Spinal cord (tissue), 10 donors: ENCODE data around the gene IDS. TPM values are rescaled to one million over a fixed set of nuclear protein-coding genes. Genes with fewer than 3 reads are reported as not detected.
A peak's percentile ranks its signal among the peaks of the same experiment; 100 is the strongest.
"Not testable (repeated sequence)": the region's sequence is repeated elsewhere in the genome, so short reads cannot be mapped to it uniquely, and the experiment has no call there.

Source experiments
- DNase-seq, 6 donors: peaks; one replicate each; pipeline versions ENCODE4 v3.0.0 to v3.0.0-alpha.2; 2013 to 2015; ENCODE audit warnings: low spot score in 6 of 6, low read depth in 4 of 6
- H3K27ac ChIP-seq: one replicate; pipeline ENCODE4 v1.5.1; 2013; ENCODE audit warnings: low read depth, low read length, control low read depth
- H3K27me3 ChIP-seq: one replicate; pipeline ENCODE4 v1.6.1; 2013; ENCODE audit warnings: low read length; ENCODE audit not compliant: control insufficient read depth, insufficient read depth
- H3K36me3 ChIP-seq: one replicate; pipeline ENCODE4 v1.6.1; 2013; ENCODE audit warnings: low read length; ENCODE audit not compliant: control insufficient read depth, insufficient read depth
- H3K4me1 ChIP-seq: one replicate; pipeline ENCODE4 v1.6.1; 2013; ENCODE audit warnings: low read length; ENCODE audit not compliant: control insufficient read depth, insufficient read depth
- H3K4me3 ChIP-seq: one replicate; pipeline ENCODE4 v1.5.1; 2013; ENCODE audit warnings: low read depth, low read length, control low read depth
- H3K9me3 ChIP-seq: one replicate; pipeline ENCODE4 v1.6.1; 2013; ENCODE audit warnings: low read length; ENCODE audit not compliant: control insufficient read depth, insufficient read depth
- WGBS: methylation state at CpG from one replicate; pipeline ENCODE4 v1.1.5; 2013; ENCODE audit warnings: missing lambda C conversion rate; ENCODE audit not compliant: insufficient coverage; 5-methylcytosine and 5-hydroxymethylcytosine counted together
- polyA plus RNA-seq, 2 donors: library from polyadenylated mRNA; unstranded; fragments of 120-200 nt; gene quantifications; one replicate each; pipeline ENCODE4 v1.2.1, GENCODE V29; 2013; ENCODE audit not compliant: insufficient read length in 2 of 2
- total RNA-seq, 2 donors: library from RNA; depleted of rRNA in 1 of 2; stranded (reverse); fragments of 120-200 nt in 1 of 2; fragments of >200 nt in 1 of 2; gene quantifications; one replicate each; pipeline versions ENCODE4 v1.2.3 to v1.2.4, GENCODE V29; 2013 to 2014
- donor health status: healthy.

Gene IDS
- total and polyA plus RNA-seq, 4 donors: 72.7 to 256 (median 199) TPM

- peaks cover 13% of the 10 kb centered on the region for H3K4me1 ChIP-seq
- H3K27me3 ChIP-seq: no peaks in the 10 kb centered on the region
- no peak overlapping the region for H3K4me3 ChIP-seq
- H3K36me3 ChIP-seq: no peaks in the 10 kb centered on the region
- H3K27ac ChIP-seq: no peak overlapping the region
- WGBS: no CpG with 5 or more reads among the region's 1 CpG
- H3K9me3 ChIP-seq: no peaks in the 10 kb centered on the region
- no peak for DNase-seq
These were observed 23.3 kb upstream of the IDS start for GRCh38 chrX:149528381-149528780.

DNA sequence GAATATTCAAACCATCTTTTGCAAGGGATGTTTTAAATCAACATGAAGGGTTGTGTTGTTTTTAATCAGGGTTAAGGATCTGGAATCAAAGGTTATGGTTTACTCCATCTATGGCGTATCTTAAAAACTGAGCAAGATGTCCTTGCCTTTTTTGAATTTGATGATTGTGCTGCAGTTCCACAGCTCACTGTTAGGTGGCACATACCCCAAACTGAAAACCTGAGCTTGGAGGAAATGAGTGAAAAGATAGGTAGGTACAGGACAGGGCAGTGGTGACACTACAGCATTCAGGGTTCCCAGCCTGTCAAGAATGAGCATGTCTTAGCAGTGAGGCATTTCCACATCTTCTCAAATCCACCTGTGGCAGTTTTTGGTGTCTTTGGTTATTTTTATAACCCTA lies 22.6 kb upstream of the IDS start:
- peaks cover 13% of the 10 kb centered on the region for H3K4me1 ChIP-seq
- H3K27me3 ChIP-seq: no peaks in the 10 kb centered on the region
- peak in 2 of 6 donors; percentile 37 to 50 for DNase-seq
- H3K27ac ChIP-seq: no peak overlapping the region
- H3K36me3 ChIP-seq: no peaks in the 10 kb centered on the region
- H3K9me3 ChIP-seq: no peaks in the 10 kb centered on the region
- WGBS: 89% methylated on average over 1 of the region's 1 CpG
- H3K4me3 ChIP-seq: no peak overlapping the region

GRCh38 chrX:149526318-149527033 lies 21.4 kb upstream of the IDS start:
- not testable (repeated sequence) for H3K4me3 ChIP-seq, H3K9me3 ChIP-seq, H3K36me3 ChIP-seq, H3K27ac ChIP-seq, H3K27me3 ChIP-seq, DNase-seq
- 91% methylated on average over 1 of the region's 13 CpGs for WGBS
- H3K4me1 ChIP-seq: peaks cover 13% of the 10 kb centered on the region

- not testable (repeated sequence) for H3K36me3 ChIP-seq, DNase-seq, H3K27me3 ChIP-seq, H3K4me3 ChIP-seq, H3K9me3 ChIP-seq, H3K27ac ChIP-seq
- peaks cover 13% of the 10 kb centered on the region for H3K4me1 ChIP-seq
- no CpG with 5 or more reads among the region's 5 CpGs for WGBS
These were observed 20.8 kb upstream of the IDS start for GRCh38 chrX:149525903-149526302.

DNA sequence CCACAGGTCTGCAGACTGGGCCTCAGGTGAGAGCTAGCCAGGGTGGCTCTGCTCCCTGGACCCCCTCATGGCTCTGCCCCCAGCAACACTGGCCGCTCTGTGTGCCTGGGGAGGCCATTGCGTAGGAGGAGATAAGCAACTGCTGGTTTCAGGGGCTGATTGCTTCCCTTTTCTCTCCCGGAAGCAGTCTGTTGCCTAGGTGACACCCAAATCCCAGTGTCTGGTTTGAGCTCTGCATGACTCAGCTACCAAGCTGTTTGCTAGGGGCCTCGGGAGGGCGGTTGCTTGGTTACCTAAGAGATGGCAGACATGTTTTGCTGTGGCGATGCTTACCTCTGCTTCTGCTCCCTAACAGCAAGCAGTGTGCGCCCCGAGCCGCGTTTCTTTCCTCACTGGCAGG lies 20.3 kb upstream of the IDS start:
- DNase-seq: peak in 2 of 6 donors; percentile 47 to 73
- H3K4me3 ChIP-seq, H3K36me3 ChIP-seq, H3K27ac ChIP-seq, H3K27me3 ChIP-seq, H3K9me3 ChIP-seq: not testable (repeated sequence)
- WGBS: no CpG with 5 or more reads among the region's 10 CpGs
- peaks cover 13% of the 10 kb centered on the region for H3K4me1 ChIP-seq

DNA sequence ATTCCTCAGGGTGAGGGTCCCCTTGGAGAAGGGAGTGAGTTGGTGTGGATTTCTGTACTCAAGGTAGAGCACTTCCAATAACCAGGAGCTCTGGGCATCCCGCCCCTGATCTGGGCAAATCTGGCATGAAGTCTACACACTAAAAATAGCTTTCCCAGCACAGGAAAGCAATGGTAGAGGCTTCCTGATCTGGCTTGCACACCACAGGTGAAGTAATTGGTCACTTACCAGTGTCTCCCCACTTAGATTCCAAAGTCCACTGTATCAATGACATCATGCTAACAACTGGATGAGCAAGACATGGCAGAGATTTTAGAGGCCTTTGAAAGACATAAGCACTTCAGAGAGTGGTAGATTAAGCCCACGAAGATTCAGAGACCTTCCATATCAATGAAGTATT lies 17.8 kb upstream of the IDS start:
- 100% methylated on average over 1 of the region's 2 CpGs for WGBS

DNA sequence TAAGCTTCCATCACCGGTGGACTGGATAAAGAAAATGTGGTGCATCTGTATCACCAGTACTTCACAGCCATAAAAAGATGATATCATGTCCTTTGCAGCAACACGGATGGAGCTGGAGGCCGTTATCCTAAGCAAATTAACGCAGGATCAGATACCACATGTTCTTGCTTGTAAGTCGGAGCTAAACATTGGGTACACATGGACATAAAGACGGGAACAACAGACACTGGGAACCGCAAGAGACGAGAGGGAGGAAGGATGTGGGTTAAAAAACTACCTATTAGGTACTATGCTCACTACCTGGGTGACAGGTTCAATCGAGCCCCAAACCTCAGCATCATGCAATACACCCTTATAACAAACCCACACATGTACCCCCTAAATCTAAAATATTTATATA lies 16.3 kb upstream of the IDS start:
- no peak overlapping the region for H3K4me3 ChIP-seq
- DNase-seq: no peak
- H3K4me1 ChIP-seq: peaks cover 13% of the 10 kb centered on the region
- no peak overlapping the region for H3K27ac ChIP-seq
- no peaks in the 10 kb centered on the region for H3K9me3 ChIP-seq
- no peaks in the 10 kb centered on the region for H3K27me3 ChIP-seq
- no peaks in the 10 kb centered on the region for H3K36me3 ChIP-seq
- WGBS: 65% methylated on average over 4 of the region's 9 CpGs

More for the DNA sequence above, 17.8 kb upstream of the IDS start:
- Histone ChIP-seq H3K27ac (no peak overlapping the region), H3K9me3 (no peaks in the 10 kb centered on the region), H3K36me3 (no peaks in the 10 kb centered on the region), H3K4me1 (peaks cover 13% of the 10 kb centered on the region), H3K4me3 (no peak overlapping the region), H3K27me3 (no peaks in the 10 kb centered on the region)
- DNase-seq: no peak

DNA sequence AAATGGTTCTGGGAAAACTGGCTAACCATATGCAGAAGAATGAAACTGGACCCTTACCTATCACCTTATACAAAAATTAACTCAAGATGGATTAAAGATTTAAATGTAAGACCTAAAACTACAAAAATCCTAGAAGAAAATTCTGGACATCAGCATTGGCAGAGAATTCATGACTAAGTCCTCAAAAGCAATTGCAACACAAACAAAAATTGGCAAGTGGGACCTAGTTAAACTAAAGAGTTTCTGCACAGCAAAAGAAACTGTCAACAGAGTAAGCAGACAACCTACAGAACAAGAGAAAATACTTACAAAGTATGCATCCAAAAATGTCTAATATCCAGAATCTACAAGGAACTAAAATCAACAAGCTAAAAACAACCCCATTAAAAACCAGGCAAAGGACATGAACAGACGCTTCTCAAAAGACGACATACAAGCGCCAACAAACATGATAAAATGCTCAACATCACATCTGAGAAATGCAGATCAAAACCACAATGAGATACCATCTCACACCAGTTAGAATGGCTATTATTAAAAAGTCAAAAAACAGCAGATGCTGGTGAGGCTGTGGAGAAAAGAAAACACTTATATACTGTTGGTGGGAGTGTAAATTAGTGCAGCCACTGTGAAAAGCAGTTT lies 15.7 kb upstream of the IDS start:
- H3K9me3 ChIP-seq, H3K27ac ChIP-seq, H3K27me3 ChIP-seq, H3K36me3 ChIP-seq, H3K4me1 ChIP-seq, H3K4me3 ChIP-seq, DNase-seq: not testable (repeated sequence)
- 90% methylated on average over 2 of the region's 3 CpGs for WGBS

GRCh38 chrX:149518236-149518635 lies 13.1 kb upstream of the IDS start:
- H3K27me3 ChIP-seq: no peaks in the 10 kb centered on the region
- H3K36me3 ChIP-seq: no peaks in the 10 kb centered on the region
- no CpG with 5 or more reads among the region's 7 CpGs for WGBS
- H3K27ac ChIP-seq: no peak overlapping the region
- no peaks in the 10 kb centered on the region for H3K4me1 ChIP-seq
- no peak for DNase-seq
- H3K4me3 ChIP-seq: no peak overlapping the region
- H3K9me3 ChIP-seq: no peaks in the 10 kb centered on the region

DNA sequence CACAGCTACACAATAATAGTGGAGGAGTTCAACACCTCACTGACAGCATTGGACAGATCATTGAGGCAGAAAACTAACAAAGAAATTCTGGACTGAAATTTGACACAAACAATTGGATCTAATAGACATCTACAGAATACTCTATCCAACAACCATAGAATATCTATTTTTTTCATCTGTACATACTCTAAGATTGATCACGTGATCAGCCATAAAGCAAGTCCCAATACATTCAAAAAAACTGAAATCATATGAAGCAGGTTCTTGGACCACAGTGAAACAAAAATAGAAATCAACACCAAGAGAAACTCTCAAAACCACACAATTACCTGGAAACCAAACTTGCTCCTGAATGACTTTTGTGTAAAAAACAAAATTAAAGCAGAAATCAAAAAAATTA lies 12.2 kb upstream of the IDS start:
- 40% methylated on average over 1 of the region's 1 CpG for WGBS
- DNase-seq: no peak
- Histone ChIP-seq H3K4me1 (peaks cover 3% of the 10 kb centered on the region), H3K36me3 (no peaks in the 10 kb centered on the region), H3K9me3 (no peaks in the 10 kb centered on the region), H3K27me3 (no peaks in the 10 kb centered on the region), H3K4me3 (no peak overlapping the region), H3K27ac (no peak overlapping the region)
